SK-N-SH treated with all-trans-retinoic acid at 6 μM for 48 hours (cell line): Measurements from ENCODE around the gene TNIP1.

Experiments used
- ARNTL ChIP-seq: fragments of 450-650 bp; formaldehyde crosslinking; IDR thresholded peaks from 2 replicates; pipeline ENCODE4 v1.5.0; 2020; ENCODE audit warnings: low read depth, mild to moderate bottlenecking, moderate library complexity, borderline replicate concordance
- CSDC2 ChIP-seq: fragments of 250-450 bp; sonication (Bioruptor Pico); IDR thresholded peaks from 2 replicates; pipeline ENCODE4 v1.5.0; 2020; ENCODE audit warnings: mild to moderate bottlenecking, moderate library complexity
- PATZ1 ChIP-seq: fragments of 250-450 bp; sonication (Bioruptor Pico); IDR thresholded peaks from 2 replicates; pipeline ENCODE4 v1.8.0; 2020; ENCODE audit warnings: mild to moderate bottlenecking, moderate library complexity, borderline replicate concordance
- PPARA ChIP-seq: fragments of 250-450 bp; sonication (Bioruptor Pico); IDR thresholded peaks from 2 replicates; pipeline ENCODE4 v1.5.0; 2020; ENCODE audit warnings: mild to moderate bottlenecking, borderline replicate concordance
- SNAI2 ChIP-seq: fragments of 250-450 bp; sonication (Bioruptor Pico); IDR thresholded peaks from 2 replicates; pipeline ENCODE4 v1.5.0; 2020; ENCODE audit warnings: mild to moderate bottlenecking, moderate library complexity
- TCF4 ChIP-seq: fragments of 250-450 bp; sonication (Bioruptor Pico); IDR thresholded peaks from 2 replicates; pipeline ENCODE4 v1.8.0; 2021; ENCODE audit warnings: mild to moderate bottlenecking, moderate library complexity, borderline replicate concordance
- TSHZ2 ChIP-seq: fragments of 250-450 bp; sonication (Bioruptor Pico); IDR thresholded peaks from 2 replicates; pipeline ENCODE4 v1.5.0; 2020; ENCODE audit warnings: mild to moderate bottlenecking, moderate library complexity
- ZFP30 ChIP-seq: fragments of 450-650 bp; formaldehyde crosslinking; IDR thresholded peaks from 2 replicates; pipeline ENCODE4 v1.5.0; 2022; ENCODE audit warnings: mild to moderate bottlenecking, moderate library complexity
- ZNF565 ChIP-seq: fragments of 450-650 bp; formaldehyde crosslinking; conservative IDR thresholded peaks from 2 replicates; pipeline ENCODE4 v1.5.0; 2020; ENCODE audit warnings: low read depth, mild to moderate bottlenecking, moderate library complexity
- ZNF8 ChIP-seq: fragments of 450-650 bp; formaldehyde crosslinking; IDR thresholded peaks from 2 replicates; pipeline ENCODE4 v1.5.0; 2020; ENCODE audit warnings: mild to moderate bottlenecking, moderate library complexity
- TF ChIP-seq, protein P1 (sequence below): fragments of 250-450 bp; sonication (Bioruptor Pico); IDR thresholded peaks from 2 replicates; pipeline ENCODE4 v1.5.1; 2021; ENCODE audit warnings: mild to moderate bottlenecking, moderate library complexity
- TF ChIP-seq, protein P2 (sequence below): fragments of 250-450 bp; sonication (Bioruptor Pico); IDR thresholded peaks from 2 replicates; pipeline ENCODE4 v1.5.1; 2020; ENCODE audit warnings: low read depth, mild to moderate bottlenecking, moderate library complexity

DNA sequence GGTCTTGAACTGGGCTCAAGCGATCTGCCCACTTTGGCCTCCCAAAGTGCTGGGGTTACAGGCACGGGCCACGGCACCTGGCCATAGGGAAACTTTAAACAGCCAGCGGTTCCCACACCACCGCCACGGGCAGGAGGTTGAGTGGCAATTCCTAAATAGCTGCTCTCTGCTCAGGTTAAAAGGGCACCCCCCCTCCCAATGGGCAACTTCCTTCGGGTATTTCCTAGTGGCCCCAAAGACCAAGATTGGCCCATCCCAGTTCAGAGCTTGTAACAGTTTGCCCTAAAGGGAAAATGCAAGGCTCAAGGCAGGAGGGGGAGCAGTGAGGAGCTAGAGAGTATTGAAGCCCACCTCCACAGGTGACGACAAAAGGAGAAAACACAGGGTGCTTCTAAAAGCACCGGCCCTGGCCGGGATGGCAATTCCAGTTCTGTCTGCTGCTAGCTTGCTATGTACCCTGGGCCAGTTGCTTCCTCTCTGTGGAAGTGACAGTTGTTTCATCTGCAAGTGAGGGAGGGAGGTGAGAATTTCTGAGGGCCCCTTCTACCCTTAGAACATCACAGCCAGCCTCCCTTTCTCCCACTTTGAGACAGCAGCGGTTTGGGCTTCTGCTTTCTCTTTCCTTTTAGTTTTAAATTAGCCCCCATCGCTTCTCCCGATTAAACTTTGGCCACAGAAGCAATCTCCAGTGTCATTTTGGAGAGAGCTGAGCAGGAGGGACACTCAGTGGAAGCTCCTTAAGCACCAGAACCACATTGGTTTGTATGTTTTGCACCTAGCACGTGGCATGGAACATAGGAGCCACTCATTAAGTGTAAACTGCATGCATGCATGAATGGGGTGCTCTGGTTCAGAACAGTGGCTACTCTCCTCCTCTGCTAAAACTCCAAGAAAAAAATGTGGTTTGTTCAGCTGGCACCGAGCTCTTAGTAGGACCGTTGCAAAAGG is 17.3 kb upstream of the TNIP1 start:
- no peak for TF ChIP-seq ZNF8
- no peak for TF ChIP-seq SNAI2 (CRISPR knock-in tag)
- TF ChIP-seq PATZ1 (CRISPR knock-in tag), result no peak
- no peak for TF ChIP-seq TSHZ2 (CRISPR knock-in tag)
- TF ChIP-seq CSDC2 (CRISPR knock-in tag), result no peak
- no peak for TF ChIP-seq ARNTL
- TF ChIP-seq ZNF565 (CRISPR knock-in tag), result no peak
- TF ChIP-seq, protein P1, sequence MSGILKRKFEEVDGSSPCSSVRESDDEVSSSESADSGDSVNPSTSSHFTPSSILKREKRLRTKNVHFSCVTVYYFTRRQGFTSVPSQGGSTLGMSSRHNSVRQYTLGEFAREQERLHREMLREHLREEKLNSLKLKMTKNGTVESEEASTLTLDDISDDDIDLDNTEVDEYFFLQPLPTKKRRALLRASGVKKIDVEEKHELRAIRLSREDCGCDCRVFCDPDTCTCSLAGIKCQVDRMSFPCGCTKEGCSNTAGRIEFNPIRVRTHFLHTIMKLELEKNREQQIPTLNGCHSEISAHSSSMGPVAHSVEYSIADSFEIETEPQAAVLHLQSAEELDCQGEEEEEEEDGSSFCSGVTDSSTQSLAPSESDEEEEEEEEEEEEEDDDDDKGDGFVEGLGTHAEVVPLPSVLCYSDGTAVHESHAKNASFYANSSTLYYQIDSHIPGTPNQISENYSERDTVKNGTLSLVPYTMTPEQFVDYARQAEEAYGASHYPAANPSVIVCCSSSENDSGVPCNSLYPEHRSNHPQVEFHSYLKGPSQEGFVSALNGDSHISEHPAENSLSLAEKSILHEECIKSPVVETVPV, result no peak
- TF ChIP-seq TCF4 (CRISPR knock-in tag), result no peak
- TF ChIP-seq PPARA, result no peak
- no peak for TF ChIP-seq ZFP30 (CRISPR knock-in tag)
- TF ChIP-seq, protein P2, sequence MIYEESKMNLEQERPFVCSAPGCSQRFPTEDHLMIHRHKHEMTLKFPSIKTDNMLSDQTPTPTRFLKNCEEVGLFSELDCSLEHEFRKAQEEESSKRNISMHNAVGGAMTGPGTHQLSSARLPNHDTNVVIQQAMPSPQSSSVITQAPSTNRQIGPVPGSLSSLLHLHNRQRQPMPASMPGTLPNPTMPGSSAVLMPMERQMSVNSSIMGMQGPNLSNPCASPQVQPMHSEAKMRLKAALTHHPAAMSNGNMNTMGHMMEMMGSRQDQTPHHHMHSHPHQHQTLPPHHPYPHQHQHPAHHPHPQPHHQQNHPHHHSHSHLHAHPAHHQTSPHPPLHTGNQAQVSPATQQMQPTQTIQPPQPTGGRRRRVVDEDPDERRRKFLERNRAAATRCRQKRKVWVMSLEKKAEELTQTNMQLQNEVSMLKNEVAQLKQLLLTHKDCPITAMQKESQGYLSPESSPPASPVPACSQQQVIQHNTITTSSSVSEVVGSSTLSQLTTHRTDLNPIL (CRISPR knock-in tag), result no peak
